Kidney epithelial cell (primary cell): ENCODE data around the gene CCDC63. TPM values are rescaled to one million over a fixed set of nuclear protein-coding genes. Genes with fewer than 3 reads are reported as not detected.

Experiments
- DNase-seq: peaks from one replicate; pipeline ENCODE4 v3.0.0-alpha.2; 2010; ENCODE audit warnings: low read depth
- H3K27me3 ChIP-seq: 2 replicates; pipeline ENCODE4 v1.6.0; 2011; ENCODE audit warnings: low read length; ENCODE audit not compliant: control insufficient read depth, insufficient read depth
- H3K36me3 ChIP-seq: 2 replicates; pipeline ENCODE4 v1.5.1; 2011; ENCODE audit warnings: low read length; ENCODE audit not compliant: control insufficient read depth, insufficient read depth
- H3K4me3 ChIP-seq: 2 replicates; pipeline ENCODE4 v1.5.1; 2011; ENCODE audit warnings: low read depth, mild to moderate bottlenecking, control low read depth, low read length
- CTCF ChIP-seq: IDR thresholded peaks from 2 replicates; pipeline ENCODE4 v1.5.1; 2011; ENCODE audit warnings: mild to moderate bottlenecking, moderate library complexity, low read length, control low read depth, inconsistent platforms; ENCODE audit not compliant: insufficient read depth, poor library complexity, severe bottlenecking
- total RNA-seq: library from RNA; depleted of rRNA; stranded (reverse); fragments of >200 nt; gene quantifications from 2 replicates; pipeline ENCODE4 v1.2.3, GENCODE V29; 2015

CCDC63 gene
- total RNA-seq, 1 donor from 2014 or later: not detected

- no peaks in the 10 kb centered on the region for H3K27me3 ChIP-seq
- DNase-seq: no peak
- no peaks in the 10 kb centered on the region for H3K36me3 ChIP-seq
- no peak for TF ChIP-seq CTCF
- H3K4me3 ChIP-seq: no peak overlapping the region
Observed at GRCh38 chr12:110908377-110909152, 61.8 kb downstream of the CCDC63 start.

GRCh38 chr12:110912263-110912662 lies 65.5 kb downstream of the CCDC63 start:
- DNase-seq: no peak
- no peak for TF ChIP-seq CTCF
- no peaks in the 10 kb centered on the region for H3K27me3 ChIP-seq
- no peaks in the 10 kb centered on the region for H3K36me3 ChIP-seq
- H3K4me3 ChIP-seq: no peak overlapping the region

GRCh38 chr12:110913119-110914056 lies 66.6 kb downstream of the CCDC63 start:
- no peak for TF ChIP-seq CTCF
- Histone ChIP-seq H3K36me3 (no peaks in the 10 kb centered on the region), H3K27me3 (no peaks in the 10 kb centered on the region), H3K4me3 (no peak overlapping the region)
- no peak for DNase-seq

GRCh38 chr12:110916295-110916875 lies 69.6 kb downstream of the CCDC63 start:
- DNase-seq: no peak
- H3K4me3 ChIP-seq: no peak overlapping the region
- TF ChIP-seq CTCF: no peak
- no peaks in the 10 kb centered on the region for H3K27me3 ChIP-seq
- no peaks in the 10 kb centered on the region for H3K36me3 ChIP-seq

GRCh38 chr12:110917467-110917866 lies 70.7 kb downstream of the CCDC63 start:
- no peak overlapping the region for H3K4me3 ChIP-seq
- H3K36me3 ChIP-seq: no peaks in the 10 kb centered on the region
- no peaks in the 10 kb centered on the region for H3K27me3 ChIP-seq
- TF ChIP-seq CTCF: no peak
- DNase-seq: peak; percentile 69
